ENCODE data around the gene GTF2A1L.
"Not testable (repeated sequence)": the region's sequence is repeated elsewhere in the genome, so short reads cannot be mapped to it uniquely, and the experiment has no call there.

Gene GTF2A1L

GRCh38 chr2:48617618-48618017 lies at the start of gene GTF2A1L:
GTF2A1L (plus strand) TSS chr2:48617856; CDS start chr2:48617875, 19 bp downstream.
- no peak for DNase-seq (ENCODE audit: low read depth in 2 of 2)

- DNase-seq (ENCODE audit: low read depth in 2 of 2), result no peak
Observed at GRCh38 chr2:48568547-48568946, 49.1 kb upstream of the GTF2A1L start.

- no peak for DNase-seq (ENCODE audit: low read depth in 2 of 2)
Observed at GRCh38 chr2:48569433-48569832, 48.2 kb upstream of the GTF2A1L start.

GRCh38 chr2:48572816-48573215 lies 44.8 kb upstream of the GTF2A1L start:
- DNase-seq (ENCODE audit: low read depth in 2 of 2), result no peak

- no peak for DNase-seq (ENCODE audit: low read depth in 2 of 2)
Observed at GRCh38 chr2:48574353-48575287, 43.0 kb upstream of the GTF2A1L start.

- DNase-seq (ENCODE audit: low read depth in 2 of 2), result no peak
Observed at GRCh38 chr2:48578313-48578712, 39.3 kb upstream of the GTF2A1L start.

GRCh38 chr2:48583961-48584360 lies 33.7 kb upstream of the GTF2A1L start:
- DNase-seq (ENCODE audit: low read depth in 2 of 2), result no peak

- no peak for DNase-seq (ENCODE audit: low read depth in 2 of 2)
Observed at GRCh38 chr2:48584551-48584950, 33.1 kb upstream of the GTF2A1L start.

GRCh38 chr2:48586433-48586832 lies 31.2 kb upstream of the GTF2A1L start:
- no peak for DNase-seq (ENCODE audit: low read depth in 2 of 2)

GRCh38 chr2:48587560-48587959 lies 30.1 kb upstream of the GTF2A1L start:
- no peak for DNase-seq (ENCODE audit: low read depth in 2 of 2)

- DNase-seq (ENCODE audit: low read depth in 2 of 2), result no peak
Observed at GRCh38 chr2:48587961-48588360, 29.7 kb upstream of the GTF2A1L start.

- DNase-seq (ENCODE audit: low read depth in 2 of 2), result no peak
Observed at GRCh38 chr2:48588745-48589144, 28.9 kb upstream of the GTF2A1L start.

- DNase-seq (ENCODE audit: low read depth in 2 of 2), result no peak
Observed at GRCh38 chr2:48589170-48589767, 28.4 kb upstream of the GTF2A1L start.

GRCh38 chr2:48590017-48590416 lies 27.6 kb upstream of the GTF2A1L start:
- DNase-seq (ENCODE audit: low read depth in 2 of 2), result no peak

- no peak for DNase-seq (ENCODE audit: low read depth in 2 of 2)
Observed at GRCh38 chr2:48592067-48592466, 25.6 kb upstream of the GTF2A1L start.

- DNase-seq (ENCODE audit: low read depth in 2 of 2), result not testable (repeated sequence)
Observed at GRCh38 chr2:48596751-48597150, 20.9 kb upstream of the GTF2A1L start.

- no peak for DNase-seq (ENCODE audit: low read depth in 2 of 2)
Observed at GRCh38 chr2:48597492-48597891, 20.2 kb upstream of the GTF2A1L start.

- no peak for DNase-seq (ENCODE audit: low read depth in 2 of 2)
Observed at GRCh38 chr2:48600204-48600813, 17.3 kb upstream of the GTF2A1L start.

GRCh38 chr2:48600917-48601316 lies 16.7 kb upstream of the GTF2A1L start:
- DNase-seq (ENCODE audit: low read depth in 2 of 2), result no peak

- no peak for DNase-seq (ENCODE audit: low read depth in 2 of 2)
Observed at GRCh38 chr2:48601349-48601748, 16.3 kb upstream of the GTF2A1L start.

GRCh38 chr2:48605482-48606175 lies 12.0 kb upstream of the GTF2A1L start:
- DNase-seq (ENCODE audit: low read depth in 2 of 2), result no peak

Data from stimulated activated CD8-positive, alpha-beta memory T cell treated with anti-CD3 and anti-CD28 coated beads, Interleukin-7, amount 100 ng/mL, for 1 hour (primary cell).